Anterior cingulate cortex (tissue), 58 donors: ENCODE data around the gene TPP2.
A peak's percentile ranks its signal among the peaks of the same experiment; 100 is the strongest.

Source experiments
- DNase-seq, 58 donors: peaks; one replicate each; lab custom pipeline; 2025; lab: John Stamatoyannopoulos, UW

The TPP2 gene

GRCh38 chr13:102710261-102710679 lies 113.5 kb downstream of the TPP2 start:
- no peak for DNase-seq

- no peak for DNase-seq
Observed at GRCh38 chr13:102715447-102715846, 118.7 kb downstream of the TPP2 start.

- DNase-seq = no peak
Observed at GRCh38 chr13:102718746-102719145, 122.0 kb downstream of the TPP2 start.

- DNase-seq = peak in 52 of 58 donors; percentile 4 to 89 (median 50)
Observed at GRCh38 chr13:102721800-102722231, 125.0 kb downstream of the TPP2 start.

- peak in 12 of 58 donors; percentile 1 to 34 (median 6) for DNase-seq
Observed at GRCh38 chr13:102724923-102725322, 128.1 kb downstream of the TPP2 start.

GRCh38 chr13:102726430-102726829 lies 129.6 kb downstream of the TPP2 start:
- no peak for DNase-seq
